HUES64 (cell line): ENCODE data around the gene PDLIM3.
A peak's percentile ranks its signal among the peaks of the same experiment; 100 is the strongest.
"Not testable (repeated sequence)": the region's sequence is repeated elsewhere in the genome, so short reads cannot be mapped to it uniquely, and the experiment has no call there.

ENCODE experiments used
- H3K27ac ChIP-seq: 2 replicates; pipeline ENCODE4 v1.7.0; 2013; ENCODE audit warnings: low read depth, low read length, inconsistent platforms
- H3K27me3 ChIP-seq: 2 replicates; pipeline ENCODE4 v1.6.1; 2013; ENCODE audit warnings: mild to moderate bottlenecking, low read length; ENCODE audit not compliant: insufficient read depth
- H3K36me3 ChIP-seq: 2 replicates; pipeline ENCODE4 v1.6.1; 2013; ENCODE audit warnings: mild to moderate bottlenecking, low read length; ENCODE audit not compliant: insufficient read depth
- H3K4me1 ChIP-seq: 2 replicates; pipeline ENCODE4 v1.6.1; 2013; ENCODE audit warnings: mild to moderate bottlenecking, low read length, moderate library complexity; ENCODE audit not compliant: insufficient read depth
- H3K4me3 ChIP-seq: 2 replicates; pipeline ENCODE4 v1.5.1; 2013; ENCODE audit warnings: mild to moderate bottlenecking, low read length, moderate library complexity
- H3K9ac ChIP-seq: 2 replicates; pipeline ENCODE4 v1.6.1; 2013; ENCODE audit warnings: mild to moderate bottlenecking, low read depth, low read length
- H3K9me3 ChIP-seq: 2 replicates; pipeline ENCODE4 v1.6.1; 2013; ENCODE audit warnings: low read depth, low read length; ENCODE audit not compliant: insufficient read depth
- WGBS: fragments of 150-250, 120-280 bp; methylation state at CpG from one replicate; pipeline ENCODE4 v1.1.7; 2013; ENCODE audit warnings: missing lambda C conversion rate; 5-methylcytosine and 5-hydroxymethylcytosine counted together

PDLIM3 gene

GRCh38 chr4:185567381-185568376 lies 32.4 kb upstream of the PDLIM3 start:
- H3K4me3 ChIP-seq, result no peak overlapping the region
- H3K9me3 ChIP-seq, result peaks cover 12% of the 10 kb centered on the region; the same call in 1 of the 2 replicates
- H3K9ac ChIP-seq, result no peak overlapping the region
- H3K27ac ChIP-seq, result 0 out of 2 replicates have a peak overlapping the region, but pooled peaks have one; percentile 31
- no peaks in the 10 kb centered on the region for H3K27me3 ChIP-seq
- 92% methylated on average over 21 of the region's 21 CpGs for WGBS
- H3K36me3 ChIP-seq, result no peaks in the 10 kb centered on the region
- no peaks in the 10 kb centered on the region for H3K4me1 ChIP-seq

DNA sequence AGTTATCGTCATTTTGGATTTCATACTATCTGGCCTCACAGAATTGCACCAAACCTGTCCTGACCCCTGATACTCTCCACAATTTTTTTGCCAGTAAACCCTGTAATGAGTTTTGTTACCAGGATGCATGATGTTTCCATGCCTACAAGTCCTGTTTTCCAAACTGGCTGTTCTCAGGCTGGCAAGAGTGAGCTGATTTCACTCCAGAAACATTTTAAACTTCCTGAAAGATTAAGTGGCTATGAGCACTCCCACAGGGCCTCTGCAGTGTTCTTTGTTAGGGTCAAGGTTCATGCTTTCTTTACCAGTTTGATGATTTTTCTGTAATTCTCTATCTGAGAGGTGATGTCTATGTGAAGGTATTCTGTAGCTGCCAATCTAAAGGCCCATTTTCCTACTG lies 31.7 kb upstream of the PDLIM3 start:
- H3K27me3 ChIP-seq, result no peaks in the 10 kb centered on the region
- WGBS, result 100% methylated on average over 1 of the region's 1 CpG
- no peaks in the 10 kb centered on the region for H3K4me1 ChIP-seq
- H3K4me3 ChIP-seq, result no peak overlapping the region
- H3K9ac ChIP-seq, result no peak overlapping the region
- 0 out of 2 replicates have a peak overlapping the region, but pooled peaks have one; percentile 31 for H3K27ac ChIP-seq
- H3K9me3 ChIP-seq, result peaks cover 12% of the 10 kb centered on the region; the same call in 1 of the 2 replicates
- H3K36me3 ChIP-seq, result no peaks in the 10 kb centered on the region

DNA sequence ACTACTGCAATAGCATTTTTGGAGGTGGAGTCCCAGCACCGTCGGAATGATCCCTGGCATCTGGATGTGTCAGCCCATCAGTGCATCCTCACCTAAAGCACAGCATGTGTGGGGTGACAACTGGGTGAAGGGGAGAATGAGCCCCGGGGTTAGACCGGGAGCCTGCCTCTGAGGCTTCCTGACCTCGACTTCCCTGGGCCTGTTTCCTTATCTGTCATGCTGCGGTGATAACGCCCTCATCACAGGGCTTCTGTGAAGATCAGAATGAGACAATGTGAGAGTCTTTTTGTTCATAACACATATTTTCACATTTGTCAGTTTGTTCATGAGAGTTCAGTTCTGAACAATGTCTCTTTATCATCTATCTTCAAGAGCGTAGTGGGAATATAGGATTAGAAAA lies 31.1 kb upstream of the PDLIM3 start:
- no peak overlapping the region for H3K9ac ChIP-seq
- H3K4me3 ChIP-seq, result no peak overlapping the region
- WGBS, result 93% methylated on average over 8 of the region's 8 CpGs
- no peaks in the 10 kb centered on the region for H3K27me3 ChIP-seq
- H3K9me3 ChIP-seq, result peaks cover 12% of the 10 kb centered on the region; the same call in 1 of the 2 replicates
- no peak overlapping the region for H3K27ac ChIP-seq
- H3K4me1 ChIP-seq, result no peaks in the 10 kb centered on the region
- no peaks in the 10 kb centered on the region for H3K36me3 ChIP-seq

DNA sequence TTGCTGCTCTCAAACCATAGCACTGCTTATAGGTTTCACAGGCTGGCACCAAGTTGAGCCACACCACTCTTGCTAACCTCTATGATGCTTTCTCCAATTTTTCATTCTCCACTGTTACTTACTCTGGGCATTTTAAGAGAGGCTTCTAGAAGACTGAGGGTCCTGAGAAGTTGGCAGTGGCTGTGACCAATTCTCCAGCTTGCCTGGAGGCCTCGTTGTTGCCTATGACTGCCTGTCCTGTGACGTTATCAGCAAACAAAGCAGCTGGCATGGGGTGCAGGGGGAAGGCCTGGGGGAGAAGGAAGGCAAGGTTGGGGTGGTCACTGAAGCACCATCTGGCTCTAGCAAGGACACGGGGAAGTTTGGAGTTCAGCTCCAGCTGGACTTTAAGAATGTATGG lies 30.4 kb upstream of the PDLIM3 start:
- no peaks in the 10 kb centered on the region for H3K36me3 ChIP-seq
- H3K4me1 ChIP-seq, result no peaks in the 10 kb centered on the region
- peaks cover 12% of the 10 kb centered on the region; the same call in 1 of the 2 replicates for H3K9me3 ChIP-seq
- no peak overlapping the region for H3K4me3 ChIP-seq
- no peaks in the 10 kb centered on the region for H3K27me3 ChIP-seq
- WGBS, result 88% methylated on average over 3 of the region's 3 CpGs
- H3K9ac ChIP-seq, result no peak overlapping the region
- H3K27ac ChIP-seq, result no peak overlapping the region

DNA sequence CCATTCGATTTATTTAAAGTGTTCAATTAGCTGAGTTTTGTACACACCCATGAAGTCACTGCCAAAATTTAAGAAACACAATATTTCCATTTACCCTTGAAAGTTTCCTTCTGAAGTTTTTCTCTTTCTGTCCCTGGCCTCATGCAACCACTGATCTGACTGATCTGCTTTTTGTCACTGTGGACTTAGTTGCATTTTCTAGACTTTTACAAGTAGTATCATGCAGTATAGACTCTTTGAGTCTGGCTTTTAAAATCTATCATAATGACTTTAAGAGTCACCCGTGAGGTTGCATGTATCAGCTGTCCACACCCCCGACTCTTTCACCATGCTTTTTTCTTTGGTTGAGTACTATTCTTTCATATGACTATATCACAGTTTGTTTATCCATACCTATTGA lies 29.0 kb upstream of the PDLIM3 start:
- Histone ChIP-seq H3K4me1 (0 out of 2 replicates have a peak, but pooled peaks cover 7% of the 10 kb centered on the region), H3K27ac (no peak overlapping the region)
- WGBS, result 90% methylated on average over 2 of the region's 3 CpGs

DNA sequence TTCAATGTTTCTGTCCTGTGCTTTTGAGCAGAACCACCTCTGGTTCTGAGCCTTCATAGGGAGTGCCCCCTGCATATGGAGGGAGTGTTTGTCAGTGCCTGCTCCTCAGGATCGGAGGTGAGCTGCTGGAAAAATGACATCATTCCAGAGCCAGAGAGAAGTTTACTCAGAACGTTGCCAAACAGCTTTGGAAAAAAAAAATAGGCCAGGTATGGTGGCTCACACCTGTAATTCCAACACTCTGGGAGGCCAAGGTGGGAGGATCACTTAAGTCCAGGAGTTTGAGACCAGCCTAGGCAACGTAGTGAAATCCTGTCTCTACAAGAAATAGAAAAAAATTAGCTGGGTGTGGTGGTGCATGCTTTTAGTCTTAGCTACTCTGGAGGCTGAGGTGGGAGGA lies 27.2 kb upstream of the PDLIM3 start:
- WGBS, result 88% methylated on average over 3 of the region's 3 CpGs
- Histone ChIP-seq H3K9ac (no peak overlapping the region), H3K27ac (no peak overlapping the region), H3K9me3 (peaks cover 12% of the 10 kb centered on the region; the same call in 1 of the 2 replicates), H3K27me3 (no peaks in the 10 kb centered on the region), H3K4me1 (0 out of 2 replicates have a peak, but pooled peaks cover 9% of the 10 kb centered on the region), H3K4me3 (no peak overlapping the region), H3K36me3 (no peaks in the 10 kb centered on the region)

More for the DNA sequence above, 29.0 kb upstream of the PDLIM3 start:
- Histone ChIP-seq H3K4me3 (no peak overlapping the region), H3K9me3 (peaks cover 12% of the 10 kb centered on the region; the same call in 1 of the 2 replicates), H3K36me3 (no peaks in the 10 kb centered on the region), H3K9ac (no peak overlapping the region), H3K27me3 (no peaks in the 10 kb centered on the region)

DNA sequence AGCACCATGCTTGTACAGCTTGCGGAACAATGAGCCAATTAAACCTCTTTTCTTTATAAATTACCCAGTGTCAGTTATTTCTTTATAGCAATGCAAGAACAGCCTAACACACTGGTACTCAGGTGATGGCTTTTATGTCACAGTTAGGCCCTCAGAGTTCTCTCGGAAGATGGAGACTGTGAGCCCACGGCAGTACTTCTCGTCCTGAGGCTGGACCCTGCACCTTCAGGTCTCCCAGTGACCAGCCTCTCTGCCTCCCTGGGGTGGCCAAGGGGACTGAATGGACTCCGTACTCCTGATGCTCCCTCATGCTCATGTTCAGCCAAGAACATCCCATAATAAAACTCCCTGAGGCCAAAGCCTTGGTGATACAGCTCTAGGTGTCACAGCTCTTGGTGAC lies 25.0 kb upstream of the PDLIM3 start:
- H3K36me3 ChIP-seq, result no peaks in the 10 kb centered on the region
- no peak overlapping the region for H3K4me3 ChIP-seq
- no peak overlapping the region for H3K9ac ChIP-seq
- H3K27ac ChIP-seq, result no peak overlapping the region; the same call in 1 of the 2 replicates
- H3K9me3 ChIP-seq, result peaks cover 9% of the 10 kb centered on the region; the same call in 1 of the 2 replicates
- H3K27me3 ChIP-seq, result no peaks in the 10 kb centered on the region
- WGBS, result 94% methylated on average over 5 of the region's 5 CpGs
- H3K4me1 ChIP-seq, result 0 out of 2 replicates have a peak, but pooled peaks cover 9% of the 10 kb centered on the region

DNA sequence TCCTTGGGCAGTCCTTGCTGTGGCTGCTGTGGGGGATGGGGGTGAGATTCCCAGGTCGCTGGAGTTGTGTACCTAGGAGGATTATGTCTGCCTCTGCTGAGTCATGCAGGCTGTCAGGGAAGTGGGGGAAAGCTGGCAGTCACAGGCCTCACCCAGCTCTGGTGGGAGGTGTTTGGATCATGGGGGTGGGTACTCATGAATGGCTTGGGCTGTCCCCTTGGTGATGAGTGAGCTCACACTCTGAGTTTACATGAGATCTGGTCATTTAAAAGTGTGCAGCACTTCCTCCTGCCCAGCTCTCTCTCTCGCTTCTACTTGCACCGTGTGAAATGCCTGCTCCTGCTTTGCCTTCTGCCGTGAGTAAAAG lies 24.6 kb upstream of the PDLIM3 start:
- Histone ChIP-seq H3K27ac (no peak overlapping the region; the same call in 1 of the 2 replicates), H3K4me3 (no peak overlapping the region), H3K4me1 (0 out of 2 replicates have a peak, but pooled peaks cover 9% of the 10 kb centered on the region), H3K9me3 (peaks cover 5% of the 10 kb centered on the region; the same call in 1 of the 2 replicates), H3K9ac (no peak overlapping the region), H3K36me3 (no peaks in the 10 kb centered on the region), H3K27me3 (no peaks in the 10 kb centered on the region)
- WGBS, result 49% methylated on average over 4 of the region's 4 CpGs

- H3K4me1 ChIP-seq, H3K4me3 ChIP-seq, H3K36me3 ChIP-seq, H3K9ac ChIP-seq, H3K27me3 ChIP-seq, H3K27ac ChIP-seq, H3K9me3 ChIP-seq: not testable (repeated sequence)
- 81% methylated on average over 8 of the region's 8 CpGs for WGBS
These were observed 24.1 kb upstream of the PDLIM3 start for GRCh38 chr4:185559251-185559914.

- H3K27me3 ChIP-seq, result no peaks in the 10 kb centered on the region
These were observed 19.2 kb upstream of the PDLIM3 start for GRCh38 chr4:185554365-185555126.

More at GRCh38 chr4:185554365-185555126, 19.2 kb upstream of the PDLIM3 start:
- Histone ChIP-seq H3K36me3 (no peaks in the 10 kb centered on the region), H3K9ac (no peak overlapping the region), H3K4me3 (no peak overlapping the region), H3K9me3 (no peaks in the 10 kb centered on the region), H3K27ac (no peak overlapping the region), H3K4me1 (0 out of 2 replicates have a peak, but pooled peaks cover 4% of the 10 kb centered on the region)
- 89% methylated on average over 2 of the region's 4 CpGs for WGBS
